HL-60 (cell line): Measurements from ENCODE around the gene NOL8.

ENCODE experiments used
- DNase-seq, 2 experiments: peaks; one replicate each; pipeline ENCODE4 v3.0.0-alpha.2; 2010 to 2020; ENCODE audit warnings: low read depth in 1 of 2, low spot score in 1 of 2
- H3K27ac ChIP-seq: fragments of 250-450 bp; sonication (Bioruptor Pico); replicated peaks from 2 replicates; pipeline ENCODE4 v1.5.1; 2020; ENCODE audit warnings: mild to moderate bottlenecking, moderate library complexity
- H3K27me3 ChIP-seq: fragments of 250-450 bp; sonication (Bioruptor Pico); 2 replicates; pipeline ENCODE4 v1.5.1; 2021; ENCODE audit warnings: mild to moderate bottlenecking, moderate library complexity; ENCODE audit not compliant: insufficient read depth, poor library complexity, severe bottlenecking
- H3K4me3 ChIP-seq: replicated peaks from 2 replicates; pipeline ENCODE4 v1.5.1; 2011; ENCODE audit warnings: mild to moderate bottlenecking, control low read depth, low read length; ENCODE audit not compliant: insufficient read depth
- GABPA ChIP-seq: IDR thresholded peaks from 2 replicates; pipeline ENCODE4 v1.6.1; 2012; ENCODE audit warnings: low read depth
- POLR2AphosphoS5 ChIP-seq: IDR thresholded peaks from 2 replicates; pipeline ENCODE4 v1.6.1; 2012; ENCODE audit warnings: low read depth
- SPI1 ChIP-seq: IDR thresholded peaks from 2 replicates; pipeline ENCODE4 v1.6.1; 2012; ENCODE audit warnings: low read depth, mild to moderate bottlenecking, borderline replicate concordance
- TF ChIP-seq, protein P1 (sequence below): IDR thresholded peaks from one replicate; pipeline ENCODE4 v1.5.1; 2011; ENCODE audit warnings: low read length, control low read depth, inconsistent platforms; ENCODE audit not compliant: insufficient read depth
- TF ChIP-seq, protein P2 (sequence below): IDR thresholded peaks from 2 replicates; pipeline ENCODE4 v1.6.1; 2012; ENCODE audit warnings: low read depth; ENCODE audit not compliant: insufficient replicate concordance

Gene NOL8

DNA sequence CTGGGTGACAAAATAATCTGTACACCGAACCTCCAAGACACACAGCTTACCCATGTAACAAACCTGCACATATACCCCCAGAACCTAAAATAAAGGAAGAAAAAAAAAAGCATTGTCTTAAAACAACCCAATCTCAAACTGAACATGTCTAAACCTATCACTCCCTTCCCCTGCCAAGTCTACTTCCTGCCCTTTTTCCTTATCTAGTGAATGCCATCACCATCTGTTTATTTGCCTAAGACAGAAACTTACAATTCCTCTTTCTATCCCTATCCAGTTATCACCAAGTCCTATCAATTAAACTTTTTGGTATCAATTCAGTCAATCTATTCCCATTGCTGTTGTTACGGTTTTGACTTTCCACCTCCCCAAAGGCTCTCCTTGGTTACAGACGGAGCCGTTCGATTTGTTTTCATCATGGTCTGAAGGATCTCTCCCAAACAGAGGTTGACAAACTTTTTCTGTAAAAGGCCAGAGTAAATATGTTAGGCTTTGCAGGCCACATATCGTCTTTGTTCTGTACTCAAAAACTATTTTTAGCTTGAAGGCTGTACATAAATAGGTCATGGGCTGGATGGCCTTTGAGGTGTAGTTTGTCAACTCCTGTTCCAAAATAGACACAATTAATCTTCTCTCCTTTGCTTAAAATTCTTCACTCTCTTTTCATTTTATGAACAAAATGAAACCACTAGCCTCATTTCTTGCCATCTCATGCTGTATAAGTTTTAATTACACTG is 12.1 kb downstream of the NOL8 start:
- Histone ChIP-seq H3K27ac (no peak overlapping the region), H3K4me3 (no peak overlapping the region), H3K27me3 (no peaks in the 10 kb centered on the region)
- DNase-seq = no peak
- no peak for TF ChIP-seq GABPA
- TF ChIP-seq POLR2AphosphoS5 = no peak
- TF ChIP-seq, protein P1, sequence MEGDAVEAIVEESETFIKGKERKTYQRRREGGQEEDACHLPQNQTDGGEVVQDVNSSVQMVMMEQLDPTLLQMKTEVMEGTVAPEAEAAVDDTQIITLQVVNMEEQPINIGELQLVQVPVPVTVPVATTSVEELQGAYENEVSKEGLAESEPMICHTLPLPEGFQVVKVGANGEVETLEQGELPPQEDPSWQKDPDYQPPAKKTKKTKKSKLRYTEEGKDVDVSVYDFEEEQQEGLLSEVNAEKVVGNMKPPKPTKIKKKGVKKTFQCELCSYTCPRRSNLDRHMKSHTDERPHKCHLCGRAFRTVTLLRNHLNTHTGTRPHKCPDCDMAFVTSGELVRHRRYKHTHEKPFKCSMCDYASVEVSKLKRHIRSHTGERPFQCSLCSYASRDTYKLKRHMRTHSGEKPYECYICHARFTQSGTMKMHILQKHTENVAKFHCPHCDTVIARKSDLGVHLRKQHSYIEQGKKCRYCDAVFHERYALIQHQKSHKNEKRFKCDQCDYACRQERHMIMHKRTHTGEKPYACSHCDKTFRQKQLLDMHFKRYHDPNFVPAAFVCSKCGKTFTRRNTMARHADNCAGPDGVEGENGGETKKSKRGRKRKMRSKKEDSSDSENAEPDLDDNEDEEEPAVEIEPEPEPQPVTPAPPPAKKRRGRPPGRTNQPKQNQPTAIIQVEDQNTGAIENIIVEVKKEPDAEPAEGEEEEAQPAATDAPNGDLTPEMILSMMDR = no peak
- TF ChIP-seq, protein P2, sequence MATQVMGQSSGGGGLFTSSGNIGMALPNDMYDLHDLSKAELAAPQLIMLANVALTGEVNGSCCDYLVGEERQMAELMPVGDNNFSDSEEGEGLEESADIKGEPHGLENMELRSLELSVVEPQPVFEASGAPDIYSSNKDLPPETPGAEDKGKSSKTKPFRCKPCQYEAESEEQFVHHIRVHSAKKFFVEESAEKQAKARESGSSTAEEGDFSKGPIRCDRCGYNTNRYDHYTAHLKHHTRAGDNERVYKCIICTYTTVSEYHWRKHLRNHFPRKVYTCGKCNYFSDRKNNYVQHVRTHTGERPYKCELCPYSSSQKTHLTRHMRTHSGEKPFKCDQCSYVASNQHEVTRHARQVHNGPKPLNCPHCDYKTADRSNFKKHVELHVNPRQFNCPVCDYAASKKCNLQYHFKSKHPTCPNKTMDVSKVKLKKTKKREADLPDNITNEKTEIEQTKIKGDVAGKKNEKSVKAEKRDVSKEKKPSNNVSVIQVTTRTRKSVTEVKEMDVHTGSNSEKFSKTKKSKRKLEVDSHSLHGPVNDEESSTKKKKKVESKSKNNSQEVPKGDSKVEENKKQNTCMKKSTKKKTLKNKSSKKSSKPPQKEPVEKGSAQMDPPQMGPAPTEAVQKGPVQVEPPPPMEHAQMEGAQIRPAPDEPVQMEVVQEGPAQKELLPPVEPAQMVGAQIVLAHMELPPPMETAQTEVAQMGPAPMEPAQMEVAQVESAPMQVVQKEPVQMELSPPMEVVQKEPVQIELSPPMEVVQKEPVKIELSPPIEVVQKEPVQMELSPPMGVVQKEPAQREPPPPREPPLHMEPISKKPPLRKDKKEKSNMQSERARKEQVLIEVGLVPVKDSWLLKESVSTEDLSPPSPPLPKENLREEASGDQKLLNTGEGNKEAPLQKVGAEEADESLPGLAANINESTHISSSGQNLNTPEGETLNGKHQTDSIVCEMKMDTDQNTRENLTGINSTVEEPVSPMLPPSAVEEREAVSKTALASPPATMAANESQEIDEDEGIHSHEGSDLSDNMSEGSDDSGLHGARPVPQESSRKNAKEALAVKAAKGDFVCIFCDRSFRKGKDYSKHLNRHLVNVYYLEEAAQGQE = no peak
- TF ChIP-seq SPI1 = no peak

DNA sequence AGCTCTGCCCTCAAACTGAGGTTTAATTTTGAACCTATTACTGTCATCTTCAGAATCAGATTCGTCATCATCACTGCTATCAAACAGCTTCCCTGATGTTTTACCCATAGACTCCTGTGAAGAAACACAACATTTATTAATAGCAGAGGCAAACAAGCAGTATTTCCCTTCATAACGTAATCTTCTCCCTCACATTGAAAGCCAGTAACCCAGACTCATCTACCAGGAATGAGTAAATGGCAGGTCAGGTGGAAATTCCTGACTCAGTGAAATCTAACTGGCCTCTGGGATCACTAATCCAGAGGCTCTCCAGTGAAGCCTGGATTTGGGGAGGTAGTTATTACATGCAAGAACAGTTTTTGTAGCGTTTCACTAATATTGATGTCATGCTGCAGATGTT is 14.6 kb downstream of the NOL8 start:
- Histone ChIP-seq H3K27ac (no peak overlapping the region), H3K27me3 (no peaks in the 10 kb centered on the region), H3K4me3 (no peak overlapping the region)
- TF ChIP-seq GABPA (no peak), SPI1 (no peak), POLR2AphosphoS5 (no peak)
- TF ChIP-seq, protein P1 = no peak
- TF ChIP-seq, protein P2 = no peak
- DNase-seq = no peak

DNA sequence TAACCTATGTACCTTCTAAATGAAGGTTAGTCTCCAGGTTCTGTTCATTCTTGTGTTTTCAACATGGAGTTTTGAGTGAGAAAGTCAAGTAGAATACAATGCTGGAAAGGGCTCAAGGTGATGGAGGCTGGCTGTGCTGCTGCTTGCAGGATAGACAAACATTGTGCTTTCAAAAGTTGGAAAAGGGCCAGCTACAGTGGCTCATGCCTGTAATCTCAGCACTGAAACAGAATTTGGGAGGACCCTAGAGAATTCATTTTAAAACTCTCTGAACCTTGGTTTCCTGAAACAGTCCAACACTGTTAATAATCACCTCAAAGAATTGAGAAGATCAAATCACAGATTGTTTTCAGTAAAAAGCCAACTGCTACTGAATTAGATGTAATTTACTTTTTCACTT is 16.3 kb downstream of the NOL8 start:
- no peak overlapping the region for H3K4me3 ChIP-seq
- TF ChIP-seq, protein P1 = no peak
- TF ChIP-seq, protein P2 = no peak
- TF ChIP-seq POLR2AphosphoS5 = no peak
- TF ChIP-seq SPI1 = no peak
- no peak for TF ChIP-seq GABPA
- no peak overlapping the region for H3K27ac ChIP-seq
- no peak for DNase-seq
- no peaks in the 10 kb centered on the region for H3K27me3 ChIP-seq
